K562 (cell line): ENCODE data around the gene RPL35. TPM values are rescaled to one million over a fixed set of nuclear protein-coding genes. Genes with fewer than 3 reads are reported as not detected.

Experiments used
- ATAC-seq: fragments of 200-7000 bp; cut with Tn5 transposase; 3 replicates; pipeline ENCODE4 v1.9.1; 2020; ENCODE audit warnings: moderate library complexity
- BruUV-seq: library from RNA; stranded (reverse); fragments of 400-500 nt; replicated peaks from 2 replicates; lab custom pipeline; 2021; lab: Mats Ljungman, UMichigan
- CTCF ChIA-PET: fragments of 300-600 bp; formaldehyde crosslinking; extraction: SDS; loops from one replicate; lab custom pipeline; 2021; ENCODE audit warnings: low intra/inter-chr PET ratio; lab: Yijun Ruan, JAX
- POLR2A ChIA-PET: fragments of 300-600, 350-650 bp; sonication (Branson Sonifier 250); formaldehyde crosslinking; extraction: SDS; loops from one replicate; lab custom pipeline; 2021; ENCODE audit warnings: antibody characterized with exemption, inconsistent platforms; lab: Yijun Ruan, JAX
- DNase-seq, 4 experiments: peaks; one replicate each; pipeline versions ENCODE4 v3.0.0 to v3.0.0-alpha.2; 2011 to 2018; ENCODE audit warnings: low spot score in 3 of 4, mixed read lengths in 3 of 4; ENCODE audit errors: extremely low read depth in 1 of 4
- FAIRE-seq: peaks from 2 replicates; lab custom pipeline; 2011; peaks lifted over from hg19 to GRCh38; lab: Jason Lieb, UNC
- H2AFZ ChIP-seq: 2 replicates; pipeline ENCODE4 v1.6.0; 2011; ENCODE audit warnings: low read depth, low read length, control low read depth, inconsistent platforms
- H3K27ac ChIP-seq: fragments of 200-600 bp; 3 replicates; pipeline ENCODE4 v1.8.0; 2011; ENCODE audit warnings: low read depth, mild to moderate bottlenecking, control low read depth, inconsistent platforms, low read length, moderate library complexity, mixed read lengths; ENCODE audit errors: extremely low read depth
- H3K27me3 ChIP-seq, 2 experiments: fragments of 300-600 bp in 1 of 2; 2 replicates in 1 of 2; 3 replicates in 1 of 2; pipeline versions ENCODE4 v1.6.0 to v1.8.0; 2011; ENCODE audit warnings: inconsistent platforms in 2 of 2, low read length in 2 of 2, mild to moderate bottlenecking in 1 of 2, mixed read lengths in 1 of 2, moderate library complexity in 1 of 2; ENCODE audit not compliant: control insufficient read depth in 2 of 2, insufficient read depth in 2 of 2
- H3K36me3 ChIP-seq: fragments of 300-600 bp; 3 replicates; pipeline ENCODE4 v1.8.0; 2011; ENCODE audit warnings: mild to moderate bottlenecking, low read length, inconsistent platforms; ENCODE audit not compliant: control insufficient read depth, insufficient read depth
- H3K4me1 ChIP-seq, 2 experiments: fragments of 200-600 bp in 1 of 2; replicated peaks in 1 of 2; 2 replicates in 1 of 2; 3 replicates in 1 of 2; pipeline versions ENCODE4 v1.5.1 to v1.8.0; 2011; ENCODE audit warnings: inconsistent platforms in 2 of 2, low read length in 2 of 2, mild to moderate bottlenecking in 1 of 2, mixed read lengths in 1 of 2, moderate library complexity in 1 of 2; ENCODE audit not compliant: control insufficient read depth in 2 of 2, insufficient read depth in 2 of 2
- H3K4me2 ChIP-seq: 2 replicates; pipeline ENCODE4 v1.6.1; 2011; ENCODE audit warnings: low read length, control low read depth, inconsistent platforms, mixed read lengths; ENCODE audit not compliant: insufficient read depth
- H3K4me3 ChIP-seq: fragments of 200-600 bp; sonication (generic), shearing (Covaris generic); 2 replicates; pipeline ENCODE4 v1.5.1; 2016; ENCODE audit warnings: control low read depth, inconsistent platforms
- H3K79me2 ChIP-seq: fragments of 200-600 bp; 3 replicates; pipeline ENCODE4 v1.8.0; 2011; ENCODE audit warnings: low read length, inconsistent platforms; ENCODE audit not compliant: control insufficient read depth, insufficient read depth
- H3K9ac ChIP-seq, 2 experiments: 2 replicates each; pipeline versions ENCODE4 v1.6.0 to v1.6.1; 2011; ENCODE audit warnings: low read depth in 2 of 2, low read length in 2 of 2, control low read depth in 1 of 2, inconsistent platforms in 1 of 2, mild to moderate bottlenecking in 1 of 2, mixed read lengths in 1 of 2; ENCODE audit not compliant: insufficient read depth in 1 of 2
- H3K9me1 ChIP-seq: one replicate; pipeline ENCODE4 v1.6.0; 2011; ENCODE audit warnings: inconsistent platforms, mild to moderate bottlenecking, low read length, moderate library complexity; ENCODE audit not compliant: control insufficient read depth, insufficient read depth
- H3K9me3 ChIP-seq: replicated peaks from 2 replicates; pipeline ENCODE4 v1.5.1; 2011; ENCODE audit warnings: low read depth, low read length, inconsistent platforms; ENCODE audit not compliant: control insufficient read depth, insufficient read depth
- H4K20me1 ChIP-seq: replicated peaks from 2 replicates; pipeline ENCODE4 v1.6.1; 2011; ENCODE audit warnings: low read length, inconsistent platforms, mixed read lengths; ENCODE audit not compliant: control insufficient read depth, insufficient read depth
- CLOCK ChIP-seq: fragments of 250-450 bp; sonication (Bioruptor Pico); IDR thresholded peaks from 2 replicates; pipeline ENCODE4 v1.4.0; 2020; ENCODE audit warnings: mild to moderate bottlenecking, moderate library complexity, borderline replicate concordance
- DNMT1 ChIP-seq: fragments of 450-650 bp; IDR thresholded peaks from 2 replicates; pipeline ENCODE4 v1.6.1; 2016; ENCODE audit warnings: antibody characterized with exemption, mild to moderate bottlenecking
- NCOA4 ChIP-seq: fragments of 450-650 bp; IDR thresholded peaks from 2 replicates; pipeline ENCODE4 v1.6.1; 2018; ENCODE audit warnings: mild to moderate bottlenecking; ENCODE audit not compliant: partially characterized antibody
- PHB ChIP-seq: fragments of 250-450 bp; sonication (Bioruptor Pico); IDR thresholded peaks from 2 replicates; pipeline ENCODE4 v1.5.0; 2021
- PKNOX1 ChIP-seq: fragments of 450-650 bp; IDR thresholded peaks from 2 replicates; pipeline ENCODE4 v1.6.1; 2016
- SOX6 ChIP-seq: fragments of 450-650 bp; IDR thresholded peaks from 2 replicates; pipeline ENCODE4 v1.6.1; 2014; ENCODE audit warnings: mild to moderate bottlenecking
- ZKSCAN3 ChIP-seq: fragments of 250-450 bp; sonication (Bioruptor Pico); IDR thresholded peaks from 2 replicates; pipeline ENCODE4 v1.4.0; 2020
- WGBS: fragments of 100-300 bp; shearing (Covaris generic); methylation state at CpG from one replicate; pipeline ENCODE4 v1.1.6; 2016; ENCODE audit warnings: low coverage, mixed read lengths; ENCODE audit not compliant: insufficient coverage; ENCODE audit errors: missing lambda C conversion rate; 5-methylcytosine and 5-hydroxymethylcytosine counted together
- in situ Hi-C: fragments of 300-500 bp; cut with MboI; formaldehyde crosslinking; loops from 4 replicates; pipeline ENCODE4 v1.15.0; 2018; ENCODE audit warnings: inconsistent platforms, mixed read lengths
- intact Hi-C: fragments of 100-400 bp; cut with micrococcal nuclease; formaldehyde crosslinking; loops from 2 replicates; pipeline ENCODE4 v1.14.2; 2022
- polyA plus RNA-seq, 8 experiments: library from polyadenylated mRNA; depleted of rRNA in 4 of 8; stranded (reverse) in 5 of 8; unstranded in 3 of 8; fragments of >200 nt; fragmentation: Nextera tagmentation in 2 of 8; fragmentation: Illumina TruSeq in 1 of 8; extraction: Ambion mirVana in 2 of 8; extraction: Trizol in 1 of 8; gene quantifications; 2 replicates each; pipeline versions ENCODE4 v1.2.1 to v1.2.3, GENCODE V29; 2011 to 2014; ENCODE audit warnings: inconsistent platforms in 1 of 8, missing spikeins in 1 of 8
- total RNA-seq, 7 experiments: library from RNA; depleted of rRNA in 6 of 7; stranded (reverse); fragments of >200 nt in 6 of 7; fragmentation: Illumina TruSeq in 2 of 7; extraction: Trizol in 2 of 7; gene quantifications; 2 replicates each; pipeline versions ENCODE4 v1.2.1 to v1.2.3, GENCODE V29; 2011 to 2021; ENCODE audit warnings: low replicate concordance in 1 of 7
- TF ChIP-seq, protein P1 (sequence below): IDR thresholded peaks from 2 replicates; pipeline ENCODE4 v1.6.1; 2011; ENCODE audit warnings: borderline replicate concordance, low read depth, mild to moderate bottlenecking, moderate library complexity, low read length; ENCODE audit not compliant: insufficient read depth, poor library complexity, severe bottlenecking

The RPL35 gene
- total and polyA plus RNA-seq, 9 of the 15 experiments (the other 6 are each of a cell fraction or from before 2014, with no cell fraction given) = 1,755 to 5,101 (median 3,405) TPM

- 58% methylated on average over 12 of the region's 12 CpGs for WGBS
- FAIRE-seq = no peak
- H3K4me1 ChIP-seq = peaks cover 13 to 14% of the 10 kb centered on the region in 2 experiments
Measured at GRCh38 chr9:124820698-124821623, 40.8 kb downstream of the RPL35 start.

More at GRCh38 chr9:124820698-124821623, 40.8 kb downstream of the RPL35 start:
- ATAC-seq (no peak), DNase-seq (no peak)
- TF ChIP-seq DNMT1 = no peak
- no peak for TF ChIP-seq CLOCK (CRISPR knock-in tag)
- no peak for TF ChIP-seq PHB (CRISPR knock-in tag)
- TF ChIP-seq PKNOX1 = no peak
- TF ChIP-seq, protein P1, sequence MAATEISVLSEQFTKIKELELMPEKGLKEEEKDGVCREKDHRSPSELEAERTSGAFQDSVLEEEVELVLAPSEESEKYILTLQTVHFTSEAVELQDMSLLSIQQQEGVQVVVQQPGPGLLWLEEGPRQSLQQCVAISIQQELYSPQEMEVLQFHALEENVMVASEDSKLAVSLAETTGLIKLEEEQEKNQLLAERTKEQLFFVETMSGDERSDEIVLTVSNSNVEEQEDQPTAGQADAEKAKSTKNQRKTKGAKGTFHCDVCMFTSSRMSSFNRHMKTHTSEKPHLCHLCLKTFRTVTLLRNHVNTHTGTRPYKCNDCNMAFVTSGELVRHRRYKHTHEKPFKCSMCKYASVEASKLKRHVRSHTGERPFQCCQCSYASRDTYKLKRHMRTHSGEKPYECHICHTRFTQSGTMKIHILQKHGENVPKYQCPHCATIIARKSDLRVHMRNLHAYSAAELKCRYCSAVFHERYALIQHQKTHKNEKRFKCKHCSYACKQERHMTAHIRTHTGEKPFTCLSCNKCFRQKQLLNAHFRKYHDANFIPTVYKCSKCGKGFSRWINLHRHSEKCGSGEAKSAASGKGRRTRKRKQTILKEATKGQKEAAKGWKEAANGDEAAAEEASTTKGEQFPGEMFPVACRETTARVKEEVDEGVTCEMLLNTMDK = no peak
- TF ChIP-seq ZKSCAN3 (CRISPR knock-in tag) = no peak
- no peak for TF ChIP-seq NCOA4
- no peak for TF ChIP-seq SOX6
- no peaks in the 10 kb centered on the region for H3K79me2 ChIP-seq
- no TSS peak for BruUV-seq
- no peaks in the 10 kb centered on the region for H3K36me3 ChIP-seq
- ChIA-PET CTCF (no interaction called here), POLR2A (interaction anchor here (0.6 to 1.5 kb wide), 5 partner anchors 8 to 34 kb away, joined by 3 to 4 read pairs (median 3); no protein-coding TSS in a partner anchor)
- intact Hi-C loops (no loop called here), in situ Hi-C loops (no loop called here)
- H3K9me1 ChIP-seq = no peaks in the 10 kb centered on the region
- H3K27me3 ChIP-seq = no peaks in the 10 kb centered on the region
- no peak overlapping the region; a peak in 1 of 4 replicates for H3K9ac ChIP-seq
- no peak overlapping the region for H3K4me2 ChIP-seq
- H4K20me1 ChIP-seq = no peaks in the 10 kb centered on the region
- no peak overlapping the region for H2AFZ ChIP-seq
- H3K9me3 ChIP-seq = no peaks in the 10 kb centered on the region
- H3K27ac ChIP-seq = no peak overlapping the region
- no peak overlapping the region for H3K4me3 ChIP-seq
